Measurements from ENCODE around the gene CCDC87. TPM values are rescaled to one million over a fixed set of nuclear protein-coding genes. Genes with fewer than 3 reads are reported as not detected.
A peak's percentile ranks its signal among the peaks of the same experiment; 100 is the strongest.

The CCDC87 gene
- total and polyA plus RNA-seq, 2 experiments from 2014 or later, result 1.2 to 3.9 TPM

GRCh38 chr11:66555416-66555815 is 37.4 kb downstream of the CCDC87 start:
- H3K27me3 ChIP-seq, result no peaks in the 10 kb centered on the region
- DNase-seq (ENCODE audit: low read depth in 1 of 2, low spot score in 1 of 2), result no peak
- TF ChIP-seq CTCF (IDR thresholded peaks at IDR 0.05; ENCODE audit: low read depth, low read length), result no peak

DNA sequence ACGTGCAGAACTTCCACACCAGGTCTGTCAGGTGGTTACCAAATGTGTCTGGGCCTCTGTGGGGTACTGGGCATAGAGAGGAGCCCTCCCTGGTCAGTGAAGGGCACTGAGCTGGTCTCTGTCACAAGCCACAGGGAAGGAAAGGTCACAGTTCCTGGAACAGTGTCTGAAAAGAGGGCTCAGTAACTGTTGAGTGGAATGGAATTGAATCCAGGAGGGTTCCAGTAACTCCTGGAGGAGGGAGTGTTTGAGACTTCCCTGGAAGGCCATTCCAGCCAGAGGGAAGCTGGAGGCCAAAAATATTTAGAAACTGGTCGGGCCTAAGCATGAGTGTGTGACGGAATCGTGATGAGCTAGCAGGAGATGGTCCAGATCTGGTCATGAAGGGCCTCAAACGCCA is 38.3 kb downstream of the CCDC87 start:
- Histone ChIP-seq H3K36me3 (peaks cover 13% of the 10 kb centered on the region), H3K9me3 (ENCODE audit: low read depth) (no peaks in the 10 kb centered on the region), H3K4me3 (no peak overlapping the region), H3K4me1 (ENCODE audit: low read depth) (no peaks in the 10 kb centered on the region), H3K27me3 (no peaks in the 10 kb centered on the region), H3K27ac (no peak overlapping the region)
- no peak for TF ChIP-seq CTCF (IDR thresholded peaks at IDR 0.05; ENCODE audit: low read depth, low read length)
- DNase-seq (ENCODE audit: low read depth in 1 of 2, low spot score in 1 of 2), result no peak

More at GRCh38 chr11:66555416-66555815, 37.4 kb downstream of the CCDC87 start:
- no peaks in the 10 kb centered on the region for H3K9me3 ChIP-seq (ENCODE audit: low read depth)
- H3K4me3 ChIP-seq, result no peak overlapping the region
- no peak overlapping the region for H3K27ac ChIP-seq
- H3K4me1 ChIP-seq (ENCODE audit: low read depth), result no peaks in the 10 kb centered on the region
- peaks cover 22% of the 10 kb centered on the region for H3K36me3 ChIP-seq

- H3K4me3 ChIP-seq, result no peak overlapping the region
- H3K27ac ChIP-seq, result peak overlapping the region; percentile 65
- H3K4me1 ChIP-seq (ENCODE audit: low read depth), result peaks cover 4% of the 10 kb centered on the region
- H3K9me3 ChIP-seq (ENCODE audit: low read depth), result no peaks in the 10 kb centered on the region
- no peak for TF ChIP-seq CTCF (IDR thresholded peaks at IDR 0.05; ENCODE audit: low read depth, low read length)
- no peaks in the 10 kb centered on the region for H3K27me3 ChIP-seq
- DNase-seq (ENCODE audit: low read depth in 1 of 2, low spot score in 1 of 2), result no peak
- H3K36me3 ChIP-seq, result no peaks in the 10 kb centered on the region
Measured at GRCh38 chr11:66550887-66551286, 42.0 kb downstream of the CCDC87 start.

- DNase-seq (ENCODE audit: low read depth in 1 of 2, low spot score in 1 of 2), result no peak
- TF ChIP-seq CTCF (IDR thresholded peaks at IDR 0.05; ENCODE audit: low read depth, low read length), result no peak
- peaks cover 4% of the 10 kb centered on the region for H3K4me1 ChIP-seq (ENCODE audit: low read depth)
Measured at GRCh38 chr11:66549696-66550095, 43.2 kb downstream of the CCDC87 start.

GRCh38 chr11:66548774-66549630 is 43.9 kb downstream of the CCDC87 start:
- H3K4me3 ChIP-seq, result no peak overlapping the region
- H3K36me3 ChIP-seq, result no peaks in the 10 kb centered on the region
- no peaks in the 10 kb centered on the region for H3K27me3 ChIP-seq
- H3K27ac ChIP-seq, result peak overlapping the region; percentile 72
- H3K4me1 ChIP-seq (ENCODE audit: low read depth), result peaks cover 4% of the 10 kb centered on the region
- DNase-seq (ENCODE audit: low read depth in 1 of 2, low spot score in 1 of 2), result no peak
- H3K9me3 ChIP-seq (ENCODE audit: low read depth), result no peaks in the 10 kb centered on the region
- TF ChIP-seq CTCF (IDR thresholded peaks at IDR 0.05; ENCODE audit: low read depth, low read length), result no peak

More at GRCh38 chr11:66549696-66550095, 43.2 kb downstream of the CCDC87 start:
- Histone ChIP-seq H3K27ac (no peak overlapping the region), H3K27me3 (no peaks in the 10 kb centered on the region), H3K9me3 (ENCODE audit: low read depth) (no peaks in the 10 kb centered on the region), H3K4me3 (no peak overlapping the region), H3K36me3 (no peaks in the 10 kb centered on the region)
